ENCODE data around the gene CHI3L1. TPM values are rescaled to one million over a fixed set of nuclear protein-coding genes. Genes with fewer than 3 reads are reported as not detected.

The CHI3L1 gene
- total and polyA plus RNA-seq, 2 experiments from 2014 or later = 0.22 to 0.23 TPM

- Histone ChIP-seq H3K27me3 (replicated peaks; ENCODE audit: insufficient read depth) (no peaks in the 10 kb centered on the region), H3K27ac (no peak overlapping the region), H3K79me2 (ENCODE audit: insufficient read depth) (no peaks in the 10 kb centered on the region), H2AFZ (no peak overlapping the region), H3K9me3 (ENCODE audit: low read depth) (no peaks in the 10 kb centered on the region), H3K9ac (no peak overlapping the region), H4K20me1 (ENCODE audit: insufficient read depth) (no peaks in the 10 kb centered on the region), H3K4me3 (no peak overlapping the region), H3F3A (ENCODE audit: insufficient read depth) (no peaks in the 10 kb centered on the region), H3K4me1 (ENCODE audit: insufficient read depth) (no peaks in the 10 kb centered on the region), H3K36me3 (ENCODE audit: low read depth) (no peaks in the 10 kb centered on the region), H3K4me2 (ENCODE audit: unreplicated experiment) (no peak overlapping the region), H3K9me2 (ENCODE audit: insufficient read depth) (no peaks in the 10 kb centered on the region)
- in situ Hi-C loops (cut with MboI) = no loop called here
- no peak for DNase-seq
- WGBS, 2 experiments (ENCODE audit: low coverage in 1 of 2, low lambda C conversion rate in 2 of 2, missing lambda C conversion rate in 2 of 2) = 93 to 96% methylated on average over 4 to 5 of the region's 5 CpGs
- TF ChIP-seq EZH2phosphoT487 (IDR thresholded peaks at IDR 0.05; ENCODE audit: insufficient read depth, low read depth) = no peak
- no peak for TF ChIP-seq EZH2 (IDR thresholded peaks at IDR 0.05; ENCODE audit: insufficient read depth, poor library complexity, severe bottlenecking)
Measured at GRCh38 chr1:203186091-203186445, 436 bp downstream of the CHI3L1 start.

- Histone ChIP-seq H3K4me3 (no peak overlapping the region), H3K27me3 (replicated peaks; ENCODE audit: insufficient read depth) (no peaks in the 10 kb centered on the region), H3K4me2 (ENCODE audit: unreplicated experiment) (no peak overlapping the region), H3K9me2 (ENCODE audit: insufficient read depth) (no peaks in the 10 kb centered on the region), H2AFZ (no peak overlapping the region), H3F3A (ENCODE audit: insufficient read depth) (no peaks in the 10 kb centered on the region), H3K27ac (no peak overlapping the region), H3K36me3 (ENCODE audit: low read depth) (no peaks in the 10 kb centered on the region), H4K20me1 (ENCODE audit: insufficient read depth) (no peaks in the 10 kb centered on the region), H3K9me3 (ENCODE audit: low read depth) (no peaks in the 10 kb centered on the region), H3K9ac (no peak overlapping the region), H3K79me2 (ENCODE audit: insufficient read depth) (no peaks in the 10 kb centered on the region), H3K4me1 (ENCODE audit: insufficient read depth) (no peaks in the 10 kb centered on the region)
- TF ChIP-seq EZH2 (IDR thresholded peaks at IDR 0.05; ENCODE audit: insufficient read depth, poor library complexity, severe bottlenecking) (no peak), EZH2phosphoT487 (IDR thresholded peaks at IDR 0.05; ENCODE audit: insufficient read depth, low read depth) (no peak)
- 80 to 90% methylated on average over 4 of the region's 4 CpGs for WGBS, 2 experiments (ENCODE audit: low coverage in 1 of 2, low lambda C conversion rate in 2 of 2, missing lambda C conversion rate in 2 of 2)
- in situ Hi-C loops (cut with MboI) = no loop called here
- no peak for DNase-seq
Measured at GRCh38 chr1:203185585-203185984, 919 bp downstream of the CHI3L1 start.

- Histone ChIP-seq H3K27me3 (replicated peaks; ENCODE audit: insufficient read depth) (no peaks in the 10 kb centered on the region), H3K4me3 (no peak overlapping the region), H3K9ac (no peak overlapping the region), H3K79me2 (ENCODE audit: insufficient read depth) (no peaks in the 10 kb centered on the region), H3K36me3 (ENCODE audit: low read depth) (no peaks in the 10 kb centered on the region), H3K4me1 (ENCODE audit: insufficient read depth) (no peaks in the 10 kb centered on the region), H3K4me2 (ENCODE audit: unreplicated experiment) (no peak overlapping the region), H2AFZ (no peak overlapping the region), H4K20me1 (ENCODE audit: insufficient read depth) (no peaks in the 10 kb centered on the region), H3K27ac (no peak overlapping the region), H3K9me2 (ENCODE audit: insufficient read depth) (no peaks in the 10 kb centered on the region), H3F3A (ENCODE audit: insufficient read depth) (no peaks in the 10 kb centered on the region), H3K9me3 (ENCODE audit: low read depth) (no peaks in the 10 kb centered on the region)
- in situ Hi-C loops (cut with MboI) = no loop called here
- DNase-seq = no peak
- 88 to 90% methylated on average over 10 of the region's 10 CpGs for WGBS, 2 experiments (ENCODE audit: low coverage in 1 of 2, low lambda C conversion rate in 2 of 2, missing lambda C conversion rate in 2 of 2)
- no peak for TF ChIP-seq EZH2phosphoT487 (IDR thresholded peaks at IDR 0.05; ENCODE audit: insufficient read depth, low read depth)
- no peak for TF ChIP-seq EZH2 (IDR thresholded peaks at IDR 0.05; ENCODE audit: insufficient read depth, poor library complexity, severe bottlenecking)
Measured at GRCh38 chr1:203185061-203185461, 1.4 kb downstream of the CHI3L1 start.

GRCh38 chr1:203184467-203184866 is 2.0 kb downstream of the CHI3L1 start:
- Histone ChIP-seq H3K4me1 (ENCODE audit: insufficient read depth) (no peaks in the 10 kb centered on the region), H3K9ac (no peak overlapping the region), H4K20me1 (ENCODE audit: insufficient read depth) (no peaks in the 10 kb centered on the region), H3K27me3 (replicated peaks; ENCODE audit: insufficient read depth) (no peaks in the 10 kb centered on the region), H3K9me3 (ENCODE audit: low read depth) (no peaks in the 10 kb centered on the region), H3K9me2 (ENCODE audit: insufficient read depth) (no peaks in the 10 kb centered on the region), H3K4me3 (no peak overlapping the region), H3K4me2 (ENCODE audit: unreplicated experiment) (no peak overlapping the region), H3K27ac (no peak overlapping the region), H3F3A (ENCODE audit: insufficient read depth) (no peaks in the 10 kb centered on the region), H2AFZ (no peak overlapping the region), H3K36me3 (ENCODE audit: low read depth) (no peaks in the 10 kb centered on the region), H3K79me2 (ENCODE audit: insufficient read depth) (no peaks in the 10 kb centered on the region)
- in situ Hi-C loops (cut with MboI) = no loop called here
- 79 to 85% methylated on average over 4 of the region's 4 CpGs for WGBS, 2 experiments (ENCODE audit: low coverage in 1 of 2, low lambda C conversion rate in 2 of 2, missing lambda C conversion rate in 2 of 2)
- DNase-seq = no peak
- TF ChIP-seq EZH2phosphoT487 (IDR thresholded peaks at IDR 0.05; ENCODE audit: insufficient read depth, low read depth) = no peak
- no peak for TF ChIP-seq EZH2 (IDR thresholded peaks at IDR 0.05; ENCODE audit: insufficient read depth, poor library complexity, severe bottlenecking)

GRCh38 chr1:203183828-203184227 is 2.7 kb downstream of the CHI3L1 start:
- Histone ChIP-seq H3K9me3 (ENCODE audit: low read depth) (no peaks in the 10 kb centered on the region), H2AFZ (no peak overlapping the region), H3K4me2 (ENCODE audit: unreplicated experiment) (no peak overlapping the region), H3K4me1 (ENCODE audit: insufficient read depth) (peaks cover under 1% of the 10 kb centered on the region; the same call in 1 of the 2 replicates), H4K20me1 (ENCODE audit: insufficient read depth) (no peaks in the 10 kb centered on the region), H3K36me3 (ENCODE audit: low read depth) (no peaks in the 10 kb centered on the region), H3K4me3 (no peak overlapping the region), H3K79me2 (ENCODE audit: insufficient read depth) (no peaks in the 10 kb centered on the region), H3F3A (ENCODE audit: insufficient read depth) (no peaks in the 10 kb centered on the region), H3K27me3 (replicated peaks; ENCODE audit: insufficient read depth) (no peaks in the 10 kb centered on the region), H3K27ac (no peak overlapping the region), H3K9me2 (ENCODE audit: insufficient read depth) (no peaks in the 10 kb centered on the region), H3K9ac (no peak overlapping the region)
- WGBS, 2 experiments (ENCODE audit: low coverage in 1 of 2, low lambda C conversion rate in 2 of 2, missing lambda C conversion rate in 2 of 2) = 81 to 83% methylated on average over 2 of the region's 2 CpGs
- TF ChIP-seq EZH2 (IDR thresholded peaks at IDR 0.05; ENCODE audit: insufficient read depth, poor library complexity, severe bottlenecking) (no peak), EZH2phosphoT487 (IDR thresholded peaks at IDR 0.05; ENCODE audit: insufficient read depth, low read depth) (no peak)
- DNase-seq = no peak
- in situ Hi-C loops (cut with MboI) = no loop called here

Data from GM23248 (cell line).